LoVo (cell line): ENCODE data around the gene MAP3K5.
A peak's percentile ranks its signal among the peaks of the same experiment; 100 is the strongest.
"Not testable (repeated sequence)": the region's sequence is repeated elsewhere in the genome, so short reads cannot be mapped to it uniquely, and the experiment has no call there.

Source experiments
- DNase-seq: peaks from one replicate; pipeline ENCODE4 v3.0.0-alpha.2; 2016; ENCODE audit warnings: low spot score

MAP3K5 gene, protein sequence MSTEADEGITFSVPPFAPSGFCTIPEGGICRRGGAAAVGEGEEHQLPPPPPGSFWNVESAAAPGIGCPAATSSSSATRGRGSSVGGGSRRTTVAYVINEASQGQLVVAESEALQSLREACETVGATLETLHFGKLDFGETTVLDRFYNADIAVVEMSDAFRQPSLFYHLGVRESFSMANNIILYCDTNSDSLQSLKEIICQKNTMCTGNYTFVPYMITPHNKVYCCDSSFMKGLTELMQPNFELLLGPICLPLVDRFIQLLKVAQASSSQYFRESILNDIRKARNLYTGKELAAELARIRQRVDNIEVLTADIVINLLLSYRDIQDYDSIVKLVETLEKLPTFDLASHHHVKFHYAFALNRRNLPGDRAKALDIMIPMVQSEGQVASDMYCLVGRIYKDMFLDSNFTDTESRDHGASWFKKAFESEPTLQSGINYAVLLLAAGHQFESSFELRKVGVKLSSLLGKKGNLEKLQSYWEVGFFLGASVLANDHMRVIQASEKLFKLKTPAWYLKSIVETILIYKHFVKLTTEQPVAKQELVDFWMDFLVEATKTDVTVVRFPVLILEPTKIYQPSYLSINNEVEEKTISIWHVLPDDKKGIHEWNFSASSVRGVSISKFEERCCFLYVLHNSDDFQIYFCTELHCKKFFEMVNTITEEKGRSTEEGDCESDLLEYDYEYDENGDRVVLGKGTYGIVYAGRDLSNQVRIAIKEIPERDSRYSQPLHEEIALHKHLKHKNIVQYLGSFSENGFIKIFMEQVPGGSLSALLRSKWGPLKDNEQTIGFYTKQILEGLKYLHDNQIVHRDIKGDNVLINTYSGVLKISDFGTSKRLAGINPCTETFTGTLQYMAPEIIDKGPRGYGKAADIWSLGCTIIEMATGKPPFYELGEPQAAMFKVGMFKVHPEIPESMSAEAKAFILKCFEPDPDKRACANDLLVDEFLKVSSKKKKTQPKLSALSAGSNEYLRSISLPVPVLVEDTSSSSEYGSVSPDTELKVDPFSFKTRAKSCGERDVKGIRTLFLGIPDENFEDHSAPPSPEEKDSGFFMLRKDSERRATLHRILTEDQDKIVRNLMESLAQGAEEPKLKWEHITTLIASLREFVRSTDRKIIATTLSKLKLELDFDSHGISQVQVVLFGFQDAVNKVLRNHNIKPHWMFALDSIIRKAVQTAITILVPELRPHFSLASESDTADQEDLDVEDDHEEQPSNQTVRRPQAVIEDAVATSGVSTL (N-terminal part only)

DNA sequence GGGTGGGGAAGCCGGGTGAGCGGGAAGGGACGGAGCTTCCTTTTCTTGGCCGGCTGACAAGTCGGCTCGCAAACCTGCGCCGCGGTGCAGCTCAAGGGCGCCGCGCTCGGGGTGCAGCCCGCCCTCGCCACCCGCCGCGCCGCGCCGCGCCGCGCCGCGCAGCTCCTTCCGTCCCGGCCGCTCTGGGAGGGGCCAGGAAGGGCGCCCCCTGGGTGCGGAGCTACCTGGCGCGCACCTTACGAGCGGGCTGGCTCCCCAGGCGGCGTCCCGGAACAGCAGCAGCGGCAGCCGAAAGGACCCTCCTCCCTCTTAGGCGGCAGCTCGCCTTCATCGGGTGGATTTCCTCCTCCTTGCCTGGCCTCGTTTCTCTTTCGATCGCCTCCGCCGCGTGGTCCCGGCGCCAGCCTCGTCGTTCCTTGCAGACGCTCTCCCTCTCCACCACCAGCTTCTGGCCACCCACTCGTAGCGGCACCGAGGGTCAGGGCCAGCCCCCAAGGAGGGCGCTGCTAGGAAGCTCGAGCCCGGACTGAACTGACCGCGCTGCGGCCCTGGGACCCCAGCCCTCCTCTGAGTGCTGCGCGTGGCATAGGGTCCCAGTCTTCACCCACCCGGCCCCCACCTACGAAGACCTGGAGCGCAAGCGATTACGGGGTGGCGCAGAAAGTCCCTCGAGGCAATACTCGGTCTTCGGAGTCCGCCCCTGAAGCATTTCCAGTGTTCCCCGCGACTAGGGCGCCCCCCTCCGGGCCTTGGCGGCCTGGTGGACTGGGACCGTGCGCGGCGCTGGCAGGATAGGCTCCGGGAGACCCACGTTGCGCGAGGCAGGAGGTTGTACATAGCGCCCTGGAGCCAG, at the start of gene MAP3K5:
MAP3K5 (minus strand) TSS at position 68 of the 853 bp plus-strand sequence. CDS start 320 bp downstream, outside the sequence.
- peak; percentile 95 for DNase-seq

DNA sequence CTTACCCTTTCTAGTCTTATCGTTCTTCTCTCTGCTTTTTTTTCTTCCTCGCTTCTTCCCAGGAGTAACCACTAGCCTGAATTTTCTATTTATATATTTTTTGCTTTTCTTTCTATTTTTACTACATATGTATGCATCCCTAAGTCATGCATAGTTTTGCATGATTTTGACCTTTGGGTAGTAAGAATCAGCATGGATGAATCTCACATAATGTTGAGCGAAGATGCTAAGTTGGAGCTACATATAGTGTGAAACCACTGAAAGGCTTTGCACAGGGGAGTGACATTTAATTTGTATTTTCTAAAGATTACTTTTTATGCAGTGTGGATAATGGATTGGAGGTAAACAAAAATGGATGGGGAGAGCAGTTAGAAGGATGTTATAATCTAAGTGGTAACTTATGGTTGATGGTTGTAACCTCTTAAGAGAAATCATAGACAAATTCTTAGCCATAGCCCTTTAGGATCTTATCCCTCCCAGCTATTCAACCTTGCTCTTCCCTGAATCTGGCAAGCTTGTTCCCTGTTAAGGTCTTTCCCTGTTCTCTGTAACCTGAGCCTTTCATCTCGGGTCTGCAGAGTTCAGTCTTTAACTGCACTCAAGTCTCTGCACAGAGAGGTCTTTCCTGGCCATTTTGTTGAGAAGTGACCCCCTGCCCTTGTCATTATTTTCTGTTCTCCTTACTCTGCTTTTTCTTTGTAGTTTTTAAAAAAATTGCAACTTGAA, 48.2 kb upstream of the MAP3K5 start:
- DNase-seq = no peak

DNA sequence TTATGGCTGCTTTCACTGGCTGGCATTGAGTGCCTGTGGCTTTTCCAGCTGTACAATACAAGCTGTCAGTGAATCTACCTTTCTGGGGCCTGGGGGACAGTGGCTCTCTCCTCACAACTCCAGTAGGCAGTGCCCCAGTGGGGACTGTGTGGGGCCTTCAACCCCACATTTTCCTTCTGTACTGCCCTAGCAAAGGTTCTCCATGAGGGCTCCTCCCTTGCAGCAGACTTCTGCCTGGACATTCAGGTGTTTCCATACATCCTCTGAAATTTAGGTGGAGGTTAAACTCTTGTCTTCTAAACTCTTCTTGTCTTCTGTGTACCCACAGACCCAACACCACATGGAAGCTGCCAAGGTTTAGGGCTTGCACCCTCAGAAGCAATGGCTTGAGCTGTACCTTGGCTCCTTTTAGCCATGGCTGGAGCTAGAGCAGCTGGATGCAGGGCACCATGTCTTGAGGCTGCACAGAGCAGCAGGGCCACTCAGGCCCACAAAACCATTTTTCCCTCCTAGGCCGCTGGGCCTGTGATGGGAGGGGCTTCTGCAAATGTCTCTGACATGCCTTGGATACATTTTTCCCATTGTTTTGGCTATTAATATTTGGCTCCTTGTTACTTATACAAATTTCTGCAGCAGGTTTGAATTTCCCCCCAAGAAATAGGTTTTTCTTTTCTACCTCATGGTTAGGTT, 39.7 kb upstream of the MAP3K5 start:
- DNase-seq = no peak

DNA sequence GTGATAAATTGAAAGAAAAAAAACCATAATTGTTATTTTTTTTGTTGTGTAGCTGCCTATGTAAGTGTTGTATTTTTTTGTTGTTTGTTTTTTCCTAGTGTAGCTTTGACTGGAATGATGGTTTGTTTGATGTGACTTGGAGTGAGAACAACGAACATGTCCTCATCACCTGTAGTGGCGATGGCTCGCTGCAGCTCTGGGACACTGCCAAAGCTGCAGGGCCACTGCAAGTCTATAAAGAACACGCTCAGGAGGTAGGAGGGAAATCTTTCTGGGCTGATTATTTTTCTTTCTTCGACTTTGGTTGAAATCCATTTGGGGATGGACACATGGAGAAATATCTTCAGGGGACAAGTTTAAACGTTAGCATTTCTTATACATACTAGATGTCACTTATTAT, 33.9 kb upstream of the MAP3K5 start:
- no peak for DNase-seq

DNA sequence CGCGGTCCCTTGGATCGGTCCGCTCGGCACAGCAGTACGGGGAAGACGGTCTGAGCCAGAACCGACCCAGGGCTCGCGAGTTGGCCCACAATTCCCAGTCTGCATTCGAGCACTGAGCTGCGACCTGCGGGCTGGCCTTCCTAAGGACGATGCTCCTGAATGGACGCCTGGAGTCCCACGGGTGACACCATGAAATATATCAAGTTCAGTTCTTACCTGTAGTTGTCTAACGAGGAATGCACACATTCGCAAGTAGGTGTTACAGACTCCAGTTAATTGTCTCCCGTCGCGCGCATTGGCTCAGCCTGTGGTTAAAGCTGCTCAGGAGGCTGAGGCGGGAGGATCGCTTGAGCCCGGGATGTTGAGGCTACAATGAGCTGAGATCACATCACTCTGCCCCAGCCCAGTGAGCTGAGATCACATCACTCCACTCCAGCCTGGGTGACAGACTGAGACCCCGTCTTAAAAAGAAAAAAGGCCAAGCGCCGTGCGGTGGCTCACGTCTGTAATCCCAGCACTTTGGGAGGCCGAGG, 30.9 kb upstream of the MAP3K5 start:
- no peak for DNase-seq

DNA sequence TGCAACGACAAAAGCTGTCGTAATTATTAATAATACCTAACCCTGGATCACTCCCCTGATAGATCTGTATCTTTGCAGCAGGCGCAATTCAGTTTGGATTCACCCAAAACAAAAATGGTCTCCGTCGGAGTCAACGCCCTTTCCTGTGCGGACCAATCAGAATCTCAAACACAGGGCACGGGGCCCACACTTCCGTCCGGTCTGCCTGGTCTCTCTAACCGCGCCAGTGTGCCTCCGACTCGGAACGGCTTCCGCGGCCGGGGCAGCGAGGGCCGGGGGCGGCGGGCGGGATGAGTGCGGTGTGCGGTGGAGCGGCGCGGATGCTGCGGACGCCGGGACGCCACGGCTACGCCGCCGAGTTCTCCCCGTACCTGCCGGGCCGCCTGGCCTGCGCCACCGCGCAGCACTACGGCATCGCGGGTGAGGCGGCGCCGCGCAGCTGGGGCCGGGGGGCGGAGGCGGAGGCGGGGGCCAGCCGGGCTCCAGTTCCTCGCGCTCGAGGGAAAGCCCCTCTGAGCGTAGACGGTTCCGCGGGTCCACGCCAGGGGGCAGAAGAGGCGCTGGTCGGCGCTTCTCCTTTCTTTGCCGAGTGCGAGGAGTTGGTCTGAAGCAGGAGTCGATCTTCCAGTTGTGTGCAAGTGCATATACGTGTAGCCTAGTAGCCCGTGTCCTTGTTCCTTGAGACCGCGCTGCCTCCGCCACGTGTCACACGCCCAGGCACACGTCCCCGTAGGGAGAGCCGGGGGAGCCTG, 30.3 kb upstream of the MAP3K5 start, which contains the start of gene PEX7:
PEX7 (plus strand) TSS at position 217 of the 752 bp plus-strand sequence; CDS start at position 291, 74 bp downstream.
- peak; percentile 89 for DNase-seq

DNA sequence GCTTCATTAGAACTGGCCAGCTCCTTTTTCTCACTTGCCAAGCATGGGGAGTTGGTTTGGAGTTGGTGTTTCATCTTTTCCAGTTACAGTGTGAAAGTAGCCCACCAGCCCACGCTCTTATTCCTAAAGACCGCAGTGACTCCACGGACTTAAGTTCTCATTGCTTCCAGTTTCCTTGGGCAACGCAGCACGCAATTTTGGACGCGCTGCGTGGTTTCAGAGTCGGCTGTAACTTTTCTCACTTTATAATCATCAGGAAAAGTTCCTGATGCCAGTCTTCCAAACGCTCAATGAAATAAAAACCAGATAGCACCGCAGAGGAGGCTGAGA, 29.7 kb upstream of the MAP3K5 start:
- peak; percentile 15 for DNase-seq

DNA sequence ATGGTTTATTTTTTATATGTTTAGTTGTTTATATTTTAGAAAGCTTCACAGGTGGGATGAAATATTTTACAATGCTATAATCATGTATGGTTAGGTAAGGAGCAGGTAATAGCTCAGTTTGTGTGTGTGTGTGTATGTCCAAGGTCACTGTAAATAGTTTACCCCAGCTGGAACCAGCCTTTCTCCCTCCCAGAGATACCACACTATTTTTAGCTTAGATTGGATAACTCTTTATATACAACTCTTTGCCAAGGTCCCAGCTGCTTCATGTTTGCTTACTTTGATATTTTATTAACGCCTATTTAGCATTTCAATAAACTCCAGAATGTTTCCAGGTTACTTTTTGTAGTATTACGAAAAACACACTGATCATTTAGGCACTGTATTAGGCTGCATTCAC, 28.3 kb upstream of the MAP3K5 start:
- DNase-seq = no peak

DNA sequence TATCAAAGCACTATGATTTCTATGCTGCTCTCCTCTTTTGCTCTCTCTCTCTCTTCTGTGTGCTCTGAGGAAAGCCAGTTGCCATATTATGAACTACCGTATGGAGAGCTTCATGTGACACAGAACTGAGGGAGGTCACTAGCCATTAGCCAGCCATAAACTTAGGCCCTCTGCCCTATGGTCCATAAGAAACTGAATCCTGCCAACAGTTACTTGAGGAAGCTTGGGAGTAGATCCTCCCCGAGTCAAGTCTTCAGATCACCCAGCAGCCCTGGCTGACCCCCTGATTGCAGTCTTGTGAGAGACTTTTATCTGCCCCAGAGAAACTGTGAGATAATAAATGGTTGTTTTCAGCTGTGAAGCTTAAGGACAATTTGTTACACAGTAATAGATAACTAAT, 24.4 kb upstream of the MAP3K5 start:
- no peak for DNase-seq

DNA sequence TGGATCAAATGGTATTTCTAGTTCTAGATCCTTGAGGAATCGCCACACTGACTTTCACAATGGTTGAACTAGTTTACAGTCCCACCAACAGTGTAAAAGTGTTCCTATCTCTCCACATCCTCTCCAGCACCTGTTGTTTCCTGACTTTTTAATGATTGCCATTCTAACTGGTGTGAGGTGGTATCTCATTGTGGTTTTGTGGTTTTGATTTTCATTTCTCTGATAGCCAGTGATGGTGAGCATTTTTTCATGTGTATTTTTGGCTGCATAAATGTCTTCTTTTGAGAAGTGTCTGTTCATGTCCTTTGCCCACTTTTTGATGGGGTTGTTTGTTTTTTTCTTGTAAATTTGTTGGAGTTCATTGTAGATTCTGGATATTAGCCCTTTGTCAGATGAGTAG, 23.3 kb upstream of the MAP3K5 start:
- not testable (repeated sequence) for DNase-seq

DNA sequence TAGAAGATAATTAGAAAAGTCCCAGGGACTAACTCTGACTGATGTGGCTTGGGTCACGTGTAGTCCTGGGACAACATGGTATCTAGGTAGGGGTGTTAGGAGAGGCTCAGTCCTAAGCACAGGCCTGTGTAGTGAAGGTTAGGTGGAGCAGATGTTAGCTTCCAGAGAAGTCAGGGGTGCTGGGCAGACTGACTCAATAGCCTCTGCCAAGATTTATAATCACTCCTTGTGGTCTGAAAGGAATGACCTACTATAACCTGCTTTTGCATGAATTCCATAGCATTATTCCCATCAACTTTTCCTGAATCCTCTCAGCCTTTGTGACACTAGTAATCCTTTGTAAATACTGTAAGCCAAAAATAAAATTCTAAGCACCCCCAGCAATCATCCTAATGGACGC, 19.9 kb upstream of the MAP3K5 start:
- no peak for DNase-seq

DNA sequence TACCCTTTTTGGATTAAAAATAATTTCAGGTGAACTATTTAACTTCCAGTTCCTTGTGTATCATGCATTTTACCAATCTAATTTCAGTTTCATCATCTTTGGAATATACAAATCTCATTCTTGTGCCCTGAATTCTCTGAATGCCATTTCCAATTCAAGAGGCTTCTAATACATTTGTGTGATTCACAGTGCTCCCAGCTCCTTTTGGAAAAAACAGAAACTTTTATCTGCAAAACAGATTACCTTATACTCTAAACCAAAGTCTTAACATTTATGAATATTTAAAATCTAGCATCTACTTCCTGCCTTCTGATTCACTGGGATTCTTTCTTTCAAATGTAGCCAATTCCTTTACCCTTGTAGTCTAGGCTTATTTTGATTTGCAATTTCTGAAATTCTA, 19.0 kb upstream of the MAP3K5 start:
- DNase-seq = no peak

DNA sequence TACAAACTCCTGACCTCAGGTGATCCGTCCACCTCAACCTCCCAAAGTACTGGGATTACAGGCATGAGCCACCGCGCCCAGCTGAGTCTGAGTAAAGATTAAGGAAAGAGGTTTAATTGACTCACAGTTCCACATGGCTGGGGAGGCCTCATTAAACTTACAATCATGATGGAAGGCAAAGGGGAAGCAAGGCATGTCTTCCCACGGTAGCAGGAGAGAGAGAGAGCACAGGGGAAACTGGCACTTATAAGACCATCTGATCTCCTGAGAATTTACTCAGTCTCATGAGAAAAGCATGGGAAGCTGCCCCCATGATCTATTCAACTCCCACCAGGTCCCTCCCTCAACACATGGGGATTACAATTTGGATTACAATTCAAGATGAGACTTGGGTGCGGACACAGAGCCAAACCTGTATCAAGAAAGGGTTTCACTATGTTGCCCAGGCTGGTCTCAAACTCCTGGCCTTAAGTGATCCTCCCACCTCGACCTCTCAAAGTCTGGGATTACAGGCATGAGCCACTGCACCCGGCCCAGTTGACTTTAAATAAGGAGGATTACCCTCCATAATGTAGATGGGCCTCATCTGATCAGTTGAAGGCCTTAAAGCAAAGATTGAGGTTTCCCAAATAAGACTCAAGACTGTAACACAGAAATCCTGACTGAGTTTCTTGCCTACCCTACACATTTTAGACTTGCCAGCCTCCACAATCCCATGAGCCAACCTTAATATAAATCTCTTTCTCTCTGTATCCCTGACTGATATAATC, 17.0 kb upstream of the MAP3K5 start:
- DNase-seq = no peak

DNA sequence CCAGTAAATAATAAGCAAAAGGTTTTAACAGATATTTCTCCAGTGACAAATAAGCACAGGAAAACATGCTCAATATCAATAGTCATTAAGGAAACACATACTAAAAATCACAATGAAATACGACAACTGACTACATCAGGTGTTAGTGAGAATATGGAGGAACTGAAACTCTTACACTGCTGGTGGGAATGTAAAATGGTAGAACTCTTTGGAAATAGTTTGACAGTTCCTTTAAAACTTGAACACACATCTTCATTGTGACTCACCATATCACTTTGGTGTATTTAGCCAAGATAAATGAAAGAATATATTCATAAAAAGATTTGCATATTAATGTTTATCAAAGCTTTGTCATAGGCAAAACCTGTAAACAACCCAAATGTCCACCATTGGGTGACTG, 11.3 kb upstream of the MAP3K5 start:
- no peak for DNase-seq

DNA sequence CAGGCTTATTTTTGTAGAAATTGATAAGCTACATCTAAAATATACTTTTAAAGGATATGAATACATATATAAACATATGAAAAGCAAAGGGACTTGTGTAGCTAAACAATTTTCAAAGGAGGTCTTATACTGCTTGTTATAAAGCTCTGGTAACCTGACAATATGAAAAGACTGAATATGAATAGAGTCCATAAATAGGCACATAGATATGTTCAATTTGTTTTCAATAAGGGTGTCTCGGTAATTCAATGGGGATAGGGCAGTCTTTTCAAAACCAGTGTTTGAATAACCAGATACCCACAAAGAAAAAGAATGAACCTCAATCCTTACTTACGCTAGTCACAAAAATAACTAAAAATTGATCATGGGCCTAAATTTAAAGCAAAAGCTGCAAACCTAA, 9.3 kb upstream of the MAP3K5 start:
- DNase-seq = no peak

DNA sequence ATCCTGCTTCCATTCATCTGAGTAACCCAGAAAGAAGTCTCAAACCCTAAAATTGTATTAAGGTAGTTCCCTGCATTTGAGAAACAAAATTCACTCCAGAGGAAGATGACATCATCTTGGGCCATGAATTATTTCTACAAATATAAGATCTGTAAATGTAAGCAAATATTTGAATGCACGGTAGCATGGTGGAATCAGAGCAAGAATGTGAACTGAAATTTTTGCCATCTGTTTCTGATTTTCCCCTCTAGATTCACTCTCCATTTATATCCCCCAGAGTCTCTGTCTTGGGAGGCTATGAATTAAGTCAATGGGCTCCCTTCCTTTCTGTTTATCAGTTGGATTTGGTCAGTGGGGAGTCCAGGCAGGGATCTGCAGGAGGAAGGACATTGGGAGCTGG, 5.8 kb upstream of the MAP3K5 start:
- no peak for DNase-seq

DNA sequence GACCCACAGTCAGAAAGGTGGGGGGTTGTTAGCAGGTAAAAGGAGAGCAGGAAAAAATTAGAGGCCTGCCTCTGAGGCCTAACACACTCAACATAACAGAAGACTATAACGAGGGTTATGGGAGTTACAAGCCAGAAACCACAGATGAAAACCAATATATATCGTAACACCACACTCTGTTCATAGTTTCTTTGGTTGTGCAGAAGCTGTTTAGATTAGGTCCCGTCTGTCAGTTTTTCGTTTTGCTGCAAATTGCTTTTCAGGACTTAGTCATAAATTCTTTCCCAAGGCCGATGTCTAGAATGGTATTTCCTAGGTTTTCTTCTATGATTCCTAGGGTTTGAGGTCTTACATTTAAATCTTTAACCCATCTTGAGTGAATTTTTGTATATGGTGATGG, 3.7 kb upstream of the MAP3K5 start:
- no peak for DNase-seq

DNA sequence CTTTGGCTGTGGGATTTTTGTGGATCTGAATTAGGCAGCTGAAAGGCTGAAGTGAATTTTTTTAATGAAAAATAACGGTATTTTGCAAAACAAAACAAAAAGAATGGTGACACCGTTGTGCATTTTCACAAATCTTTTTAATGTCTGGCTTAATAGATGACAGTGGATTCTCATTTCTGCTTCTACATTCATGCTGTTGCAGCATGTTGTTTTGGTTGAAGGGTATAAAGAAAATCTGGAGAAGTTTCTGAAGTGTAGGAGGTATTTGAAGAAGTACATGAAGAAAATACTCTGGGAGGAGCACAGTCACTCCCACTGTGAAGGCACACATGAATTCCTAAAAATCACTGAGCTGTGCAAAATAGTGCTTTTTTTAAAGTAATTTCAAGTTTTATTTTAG, 3.1 kb upstream of the MAP3K5 start:
- DNase-seq = no peak
